NCI-H748 (cell line): Measurements from ENCODE around the gene MMS22L.

ENCODE experiments used
- DNase-seq: peaks from one replicate; lab custom pipeline; 2025; ENCODE audit not compliant: unreplicated experiment; lab: John Stamatoyannopoulos, UW

The MMS22L gene

DNA sequence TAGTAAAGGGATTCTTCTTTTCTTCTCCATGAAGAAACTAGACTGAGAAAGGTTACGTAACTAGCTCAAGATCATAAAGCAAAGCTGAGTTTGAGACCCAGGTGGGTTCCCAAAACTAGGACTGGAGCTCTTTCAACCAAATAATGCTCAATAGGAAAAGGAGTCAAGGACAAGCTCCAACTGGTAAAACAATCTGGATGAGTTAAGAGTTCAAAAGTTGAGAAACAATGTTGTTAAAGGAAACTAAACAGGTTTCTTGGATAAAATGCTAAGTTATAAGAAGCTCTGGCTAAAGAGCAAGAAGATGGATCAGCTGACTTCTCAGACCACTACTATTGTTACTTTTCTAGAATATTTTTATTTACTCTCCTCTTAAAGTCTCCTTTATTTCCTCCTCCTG lies 137.3 kb downstream of the MMS22L start:
- DNase-seq, result no peak

DNA sequence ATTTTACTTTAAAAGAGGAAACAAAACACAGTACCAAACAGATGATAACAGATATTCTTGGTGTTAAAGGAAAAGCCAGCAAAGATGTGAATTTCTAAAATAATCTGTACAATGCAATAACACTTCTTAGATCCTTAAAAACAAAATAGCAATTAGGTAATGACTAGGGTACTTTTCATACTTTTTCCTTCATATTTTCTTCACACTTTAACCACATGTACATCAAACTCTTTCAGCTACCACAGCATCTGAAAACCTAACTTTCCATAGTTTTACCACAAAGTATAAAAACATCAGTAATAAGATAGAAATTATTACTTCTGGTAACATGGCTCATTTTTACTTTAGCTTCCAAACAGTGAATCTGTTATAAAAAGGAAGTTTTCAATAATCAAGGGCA lies 141.3 kb downstream of the MMS22L start:
- DNase-seq, result no peak

DNA sequence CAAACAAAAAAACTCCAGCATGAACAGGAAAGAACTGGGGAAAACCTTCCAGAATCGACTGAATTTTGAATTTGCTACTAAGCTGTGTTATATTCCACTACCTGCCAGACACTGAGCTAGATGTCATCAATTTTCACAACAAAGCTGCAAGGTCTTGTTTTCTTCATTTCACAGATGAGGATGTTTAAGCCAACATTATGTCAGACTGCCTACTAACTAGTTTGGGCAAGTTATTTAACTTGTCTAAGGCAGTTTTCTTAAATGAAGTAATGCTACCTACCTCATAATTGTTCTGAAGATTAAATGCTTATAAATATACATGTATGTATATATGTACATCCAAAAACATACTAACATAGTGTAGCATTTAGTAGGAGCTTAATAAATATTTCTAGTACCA lies 144.4 kb downstream of the MMS22L start:
- DNase-seq, result no peak

DNA sequence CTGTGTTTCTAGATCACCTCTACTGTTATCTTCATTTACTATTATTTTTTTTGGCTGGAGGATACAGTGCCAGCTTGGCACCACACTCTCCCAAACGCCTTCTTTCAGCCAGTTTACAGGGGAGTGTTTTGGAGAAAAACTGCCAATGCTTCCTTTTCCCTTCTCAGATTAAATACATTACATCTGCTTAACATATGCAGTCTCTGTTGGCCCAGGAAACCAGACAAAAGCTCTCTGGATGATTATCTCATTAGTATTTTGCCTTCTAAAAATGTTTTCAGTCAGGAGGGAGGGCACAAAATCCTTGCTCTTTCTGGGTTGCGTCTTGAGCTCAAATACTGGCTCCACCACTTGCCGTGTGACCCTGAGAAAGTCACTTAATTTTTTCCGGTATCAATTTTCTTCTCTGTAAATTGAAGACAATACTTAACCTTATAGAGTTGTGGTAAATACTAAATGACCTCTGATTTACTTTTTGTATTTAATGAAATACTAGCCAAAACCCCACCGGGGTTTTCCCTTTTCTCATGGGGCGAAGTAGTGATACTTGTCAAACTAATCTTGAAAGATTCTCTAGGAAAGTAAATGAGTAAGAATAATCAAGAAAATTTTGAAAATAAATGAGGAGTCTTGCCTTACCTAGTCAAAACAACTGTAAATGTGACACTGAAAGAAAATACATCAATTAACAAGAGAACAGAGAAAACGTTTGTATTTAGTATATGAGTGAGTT lies 146.2 kb downstream of the MMS22L start:
- no peak for DNase-seq

DNA sequence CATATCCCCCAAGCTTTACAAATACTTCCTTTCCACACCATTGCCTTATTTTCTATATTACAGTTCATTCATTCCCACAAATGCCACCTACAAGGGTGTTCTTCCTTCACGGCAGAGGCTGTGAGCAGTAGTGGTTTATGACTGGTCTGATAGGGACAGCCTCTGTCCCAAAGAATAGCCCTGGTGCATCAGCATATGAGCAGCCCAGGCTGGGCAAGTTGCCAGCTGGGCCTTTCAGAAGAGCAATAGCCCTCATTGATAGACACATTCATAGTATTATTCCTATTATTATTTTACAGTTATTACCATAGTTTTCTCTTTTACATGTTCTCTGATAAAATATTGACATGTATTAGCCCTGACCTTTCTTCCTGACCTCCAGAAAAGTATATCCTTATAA lies 149.9 kb downstream of the MMS22L start:
- DNase-seq, result peak; percentile 58

DNA sequence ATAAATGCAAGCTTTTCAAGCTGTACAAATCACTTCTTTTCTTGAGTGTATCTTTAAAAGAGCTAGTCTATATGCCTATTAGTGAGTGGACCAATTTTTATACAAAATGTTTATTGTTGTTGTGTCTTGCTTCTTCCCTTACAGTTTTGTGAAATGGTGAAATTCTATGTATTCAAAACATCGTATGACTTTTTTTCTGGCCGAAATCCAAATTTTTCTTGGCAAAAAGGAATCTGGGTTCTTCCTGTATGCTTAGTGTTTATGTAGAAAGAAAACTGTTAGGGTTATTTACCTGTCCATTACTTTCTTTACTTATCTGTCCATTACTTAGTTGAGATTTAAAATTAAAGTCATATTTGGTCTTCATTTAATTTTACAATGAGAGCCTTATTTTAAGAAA lies 153.9 kb downstream of the MMS22L start:
- DNase-seq, result no peak

DNA sequence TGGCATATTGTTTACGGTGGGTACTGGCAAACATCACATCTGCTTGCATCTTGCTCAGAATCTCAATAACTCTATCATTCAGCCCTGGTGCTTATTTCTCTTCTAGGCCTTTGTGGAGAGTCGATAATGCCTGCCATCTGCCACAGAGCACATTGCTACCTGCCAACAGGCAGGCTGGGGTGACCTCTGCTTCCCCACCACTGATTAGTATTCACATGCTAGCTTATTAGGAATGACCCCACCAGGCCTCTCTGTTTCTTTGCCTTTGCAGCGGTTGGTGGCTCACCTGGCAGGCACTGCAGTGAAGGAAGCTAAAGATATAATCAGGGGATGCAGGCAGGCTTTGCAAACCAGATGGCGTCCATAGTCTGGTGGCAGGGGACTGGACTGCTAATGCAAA lies 154.5 kb downstream of the MMS22L start:
- no peak for DNase-seq

DNA sequence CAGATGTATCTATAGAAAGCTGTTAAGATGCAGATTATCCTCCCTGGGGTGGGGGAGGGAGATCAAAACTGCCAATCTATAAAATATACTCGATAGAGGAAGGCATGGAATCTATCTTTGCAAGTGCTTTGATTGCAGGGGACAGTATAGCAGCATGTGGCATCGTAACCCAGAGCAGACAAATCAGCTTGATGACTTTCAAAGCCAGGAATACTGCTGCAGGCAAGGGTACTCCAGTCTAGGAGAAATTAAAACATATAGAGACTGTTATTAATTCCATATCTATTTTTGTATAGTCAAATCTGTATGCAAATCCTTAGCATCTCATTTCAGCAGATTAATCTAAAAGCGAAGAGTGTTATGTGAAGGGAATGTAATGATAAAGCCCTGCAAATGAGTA lies 159.4 kb downstream of the MMS22L start:
- no peak for DNase-seq

DNA sequence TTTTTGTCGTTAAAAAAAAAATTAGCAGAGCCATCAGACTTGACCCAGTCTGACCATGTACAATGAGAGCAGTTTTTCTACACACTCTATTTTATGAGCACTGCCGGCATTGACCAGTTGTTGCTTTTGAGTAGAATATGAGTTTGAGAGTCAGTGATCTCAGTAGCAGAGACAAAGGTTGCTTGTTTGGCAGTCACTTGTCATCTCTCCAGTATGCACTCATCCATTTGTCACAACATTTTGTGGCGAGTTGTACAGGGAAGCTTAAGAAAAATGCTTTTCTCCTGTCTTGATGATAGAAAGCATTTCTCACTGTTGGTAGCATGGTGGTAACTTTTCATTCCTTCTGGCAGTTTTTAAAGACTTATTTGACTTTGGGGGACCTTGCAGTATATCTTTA lies 159.9 kb downstream of the MMS22L start:
- no peak for DNase-seq

DNA sequence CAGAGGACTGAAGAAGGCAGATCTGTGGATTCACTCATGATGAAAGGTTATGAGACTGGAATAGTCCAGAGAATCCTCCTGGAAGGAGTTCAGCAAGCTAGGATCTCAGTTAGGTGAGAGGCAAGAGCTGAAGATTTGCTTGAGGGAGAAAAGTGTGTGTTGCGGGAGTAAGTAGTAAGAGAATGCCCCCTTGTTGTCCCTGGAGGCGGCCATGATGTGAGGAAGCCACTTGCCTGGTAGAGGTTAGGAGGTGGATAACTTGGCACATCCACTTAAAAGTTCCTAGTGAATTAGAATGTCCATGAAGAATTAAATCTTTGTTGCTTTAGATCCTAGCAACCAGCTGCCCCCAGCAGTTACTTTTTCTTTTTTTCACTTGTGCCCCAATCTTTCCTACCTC lies 162.5 kb downstream of the MMS22L start:
- DNase-seq, result no peak

DNA sequence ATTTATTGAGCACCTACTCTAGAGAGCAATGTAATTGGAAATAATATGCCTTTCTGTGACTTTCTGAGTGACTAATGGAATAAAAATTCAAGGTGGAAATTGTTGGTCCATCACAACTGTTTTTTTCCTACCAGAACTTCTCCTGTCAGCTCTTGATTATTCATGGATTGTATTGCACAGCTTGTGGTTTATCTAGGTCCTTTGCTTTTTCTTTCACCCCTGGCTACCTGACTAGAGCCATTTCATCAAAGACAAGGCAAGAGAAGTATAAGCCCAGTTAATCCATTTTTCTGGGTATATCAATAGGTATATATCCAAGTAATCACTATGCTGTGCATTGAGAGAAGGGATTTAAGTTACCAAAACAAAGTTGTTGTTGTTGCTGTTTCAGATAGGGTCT lies 168.4 kb downstream of the MMS22L start:
- no peak for DNase-seq

DNA sequence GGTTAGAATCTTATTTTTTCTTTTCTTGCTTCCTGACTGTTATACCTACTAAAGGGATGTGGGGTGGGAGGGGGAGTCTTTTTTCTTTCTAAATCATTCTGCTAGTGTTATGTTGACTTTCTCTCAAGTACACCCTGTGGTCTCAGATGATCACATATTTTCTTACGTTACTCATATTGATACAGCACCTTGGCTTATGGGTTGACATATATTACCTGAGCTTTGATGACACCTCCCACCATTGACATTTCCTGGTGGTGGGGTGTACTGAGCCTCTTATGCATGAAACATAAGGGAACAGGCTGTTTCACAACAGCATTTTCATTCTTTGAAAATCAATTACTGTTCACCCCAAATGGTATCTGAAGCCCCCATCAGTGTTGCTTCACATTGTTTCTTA lies 169.8 kb downstream of the MMS22L start:
- no peak for DNase-seq

DNA sequence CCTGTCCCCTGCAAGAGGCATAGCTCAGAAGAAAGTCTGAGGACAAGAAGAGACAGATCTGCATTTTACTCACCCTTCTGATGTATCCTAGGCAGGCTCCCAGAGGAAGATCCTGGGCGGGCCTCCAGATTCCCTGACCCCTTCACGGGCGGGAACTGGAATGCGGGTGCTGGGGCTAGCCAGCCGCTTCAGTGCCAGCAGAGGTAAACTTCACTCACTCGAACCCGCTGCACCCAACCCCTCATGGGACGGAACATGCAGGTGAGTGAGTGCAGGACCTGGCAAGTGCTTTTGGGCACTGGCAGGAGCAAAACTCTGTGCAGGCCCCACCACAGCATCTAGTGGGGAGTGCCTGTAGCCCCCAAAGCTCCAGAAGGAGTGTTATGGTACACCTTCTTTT lies 171.8 kb downstream of the MMS22L start:
- no peak for DNase-seq

DNA sequence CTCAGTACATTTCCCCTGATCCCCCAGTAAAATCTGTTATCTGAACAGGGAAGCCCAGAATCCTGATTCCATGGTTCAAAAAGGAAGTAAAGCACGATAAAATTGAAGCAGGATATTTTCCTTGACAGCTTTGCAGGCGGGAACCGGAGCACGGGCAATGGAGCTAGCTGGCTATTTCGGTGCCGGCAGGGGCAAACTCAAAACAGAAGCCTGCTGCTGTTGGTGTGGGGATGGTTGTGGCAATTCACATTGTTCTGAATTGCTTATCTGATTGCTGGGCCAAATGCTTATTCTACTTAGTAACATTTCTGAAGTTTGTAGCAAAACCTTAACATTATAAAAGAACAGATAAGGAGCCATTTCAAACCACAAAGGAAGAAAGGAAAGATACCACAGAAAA lies 172.4 kb downstream of the MMS22L start:
- DNase-seq, result no peak

DNA sequence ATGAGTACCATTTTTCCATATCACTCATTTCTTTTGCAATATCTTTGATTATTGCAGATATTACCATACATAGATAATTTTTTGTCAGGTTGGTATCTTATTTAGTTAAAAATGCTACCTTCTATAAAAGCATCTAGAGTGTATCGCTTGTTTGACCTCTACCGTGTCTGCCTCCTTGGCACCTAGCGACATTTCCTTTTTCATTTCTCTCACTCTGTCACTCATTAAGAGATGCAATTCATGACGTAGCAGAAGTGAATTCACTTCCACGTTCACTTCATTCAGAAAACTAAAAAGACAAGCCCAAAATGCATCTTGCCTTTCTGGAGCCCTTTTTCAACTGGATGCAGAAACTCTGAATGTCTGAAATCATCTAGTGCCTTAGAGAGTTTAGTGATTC lies 172.9 kb downstream of the MMS22L start:
- no peak for DNase-seq

DNA sequence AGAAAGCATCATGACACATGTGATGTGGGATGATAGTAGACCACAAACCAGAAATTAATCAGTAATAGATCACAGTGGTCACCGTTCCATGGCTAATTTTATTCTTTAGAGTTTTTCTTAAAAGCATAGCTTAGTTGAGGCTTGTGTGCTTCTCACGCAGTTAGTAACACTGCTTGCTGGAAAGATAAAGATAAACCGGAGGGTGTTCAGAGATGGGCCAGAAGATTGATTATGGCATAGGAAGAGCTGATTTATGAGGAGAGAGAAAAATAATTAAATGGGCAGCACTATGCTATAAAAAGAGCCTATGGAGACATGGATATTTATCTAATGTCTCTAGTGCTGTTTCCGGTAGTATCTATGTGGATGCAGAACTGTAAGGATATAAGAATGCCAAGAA lies 173.6 kb downstream of the MMS22L start:
- DNase-seq, result no peak

DNA sequence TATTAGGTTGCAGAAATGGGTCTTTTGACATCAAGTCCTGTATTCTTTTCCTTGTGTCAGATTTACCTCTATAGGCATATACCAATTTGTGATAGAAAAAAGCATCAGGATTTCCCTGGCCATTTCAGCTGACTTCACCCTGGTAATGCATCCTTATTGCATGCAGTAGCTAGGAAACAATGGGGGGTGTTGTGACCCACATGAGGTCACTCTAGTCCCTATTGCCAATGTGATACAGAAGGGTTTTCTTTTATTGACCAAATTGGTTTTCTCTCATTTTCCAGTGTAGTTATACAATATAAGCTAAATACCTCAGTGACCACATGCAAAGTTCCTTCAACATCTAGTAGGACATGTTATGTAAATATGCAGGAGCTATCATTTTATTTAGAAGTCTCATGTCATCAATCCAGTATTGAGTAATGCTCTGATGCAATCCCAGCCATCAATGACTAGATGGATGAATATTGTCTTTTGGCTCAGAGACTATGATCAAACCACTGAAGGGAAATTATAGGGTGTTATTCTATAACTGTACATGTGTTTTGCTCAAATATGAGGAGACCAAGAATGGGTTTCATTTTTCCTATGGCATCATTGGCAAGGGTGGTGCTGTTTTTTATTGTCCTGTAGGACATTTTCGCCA lies 180.7 kb downstream of the MMS22L start:
- DNase-seq, result no peak

DNA sequence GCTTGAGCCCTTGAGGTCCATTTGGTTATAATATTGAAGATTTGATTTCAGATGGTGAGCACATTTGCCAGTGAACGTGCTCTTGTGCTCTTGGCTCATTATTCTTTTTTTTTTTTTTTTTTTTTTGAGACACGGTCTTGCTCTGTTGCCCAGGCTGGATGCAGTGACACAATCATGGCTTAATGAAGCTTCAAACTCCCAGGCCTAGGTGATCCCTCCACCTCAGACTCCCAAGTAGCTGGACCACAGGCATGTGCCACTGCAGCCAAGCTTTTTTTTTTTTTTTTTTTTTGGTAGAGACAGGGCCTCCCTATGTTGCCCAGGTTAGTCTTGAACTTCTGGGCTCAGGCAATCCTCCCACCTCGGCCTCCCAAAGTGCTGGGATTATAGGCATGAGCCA lies 182.3 kb downstream of the MMS22L start:
- no peak for DNase-seq

DNA sequence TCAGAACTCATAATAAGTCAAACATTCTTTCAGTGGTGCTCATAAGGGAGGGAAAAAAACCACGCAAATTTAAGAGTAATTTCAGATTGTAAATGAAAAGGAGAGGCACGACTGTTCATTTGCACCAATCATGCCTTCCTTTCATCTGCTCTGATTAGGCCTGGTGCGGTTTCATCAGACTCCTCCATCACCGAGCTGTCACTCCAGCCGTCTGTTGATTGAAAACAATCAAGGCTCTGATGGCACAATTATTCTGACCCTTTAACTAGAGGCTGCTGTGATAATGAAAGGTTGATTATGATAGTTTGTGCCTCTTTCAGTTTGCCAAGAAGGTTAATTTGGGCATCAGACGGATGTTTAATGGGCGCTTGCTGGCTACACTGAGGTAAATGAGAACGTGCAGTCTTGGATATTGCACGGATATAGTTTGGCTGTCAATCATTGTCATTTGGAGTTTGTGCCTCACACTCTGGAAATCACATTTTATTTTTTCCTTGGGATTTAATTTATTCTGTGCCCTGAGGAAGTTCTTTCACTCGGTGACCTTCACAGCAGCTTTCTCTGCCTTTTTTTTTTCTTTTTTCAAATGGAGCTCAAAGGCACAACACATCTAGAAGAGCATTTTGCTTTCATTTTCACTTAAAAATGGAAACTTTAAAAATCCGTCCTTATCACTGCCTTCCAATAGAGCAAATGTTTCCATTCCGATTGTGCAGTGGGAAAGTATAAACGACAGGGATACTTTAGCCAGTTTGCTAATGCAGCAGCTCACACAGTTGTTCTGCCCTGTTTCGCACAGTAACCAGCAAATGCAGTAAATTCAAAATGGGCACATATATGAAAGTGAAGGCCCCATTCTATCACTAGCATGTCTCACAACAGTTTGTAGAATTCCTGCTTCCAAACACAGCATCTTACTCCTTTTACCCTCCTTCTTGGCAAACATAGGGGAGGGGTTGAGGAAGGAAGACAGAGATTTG lies 185.7 kb downstream of the MMS22L start:
- DNase-seq, result peak; percentile 82

DNA sequence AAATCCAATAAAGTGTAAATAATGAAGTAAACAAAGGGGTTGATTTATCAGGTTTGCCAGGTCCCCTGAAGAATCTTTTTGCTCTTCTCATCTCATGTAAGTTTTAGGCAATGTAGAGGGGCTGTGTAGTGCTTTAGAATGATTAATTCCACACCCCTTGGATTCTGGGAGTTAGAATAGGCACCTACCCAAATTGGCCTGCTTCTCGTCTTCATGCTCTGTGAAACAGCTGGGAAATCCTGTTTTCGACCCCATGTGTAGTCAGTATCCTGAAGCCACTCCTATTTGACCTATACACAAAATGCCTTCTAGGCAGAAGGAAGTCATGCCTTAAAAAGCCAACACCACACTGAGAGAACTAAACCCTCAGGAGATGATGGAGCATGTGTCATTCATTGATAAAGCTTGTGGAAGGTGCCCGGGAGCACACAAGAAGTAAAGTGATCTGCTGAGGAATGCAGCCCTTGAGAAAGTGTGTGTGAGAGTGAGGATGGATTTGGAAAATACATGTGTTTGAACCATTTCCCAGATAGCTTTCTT lies 187.6 kb downstream of the MMS22L start:
- no peak for DNase-seq

DNA sequence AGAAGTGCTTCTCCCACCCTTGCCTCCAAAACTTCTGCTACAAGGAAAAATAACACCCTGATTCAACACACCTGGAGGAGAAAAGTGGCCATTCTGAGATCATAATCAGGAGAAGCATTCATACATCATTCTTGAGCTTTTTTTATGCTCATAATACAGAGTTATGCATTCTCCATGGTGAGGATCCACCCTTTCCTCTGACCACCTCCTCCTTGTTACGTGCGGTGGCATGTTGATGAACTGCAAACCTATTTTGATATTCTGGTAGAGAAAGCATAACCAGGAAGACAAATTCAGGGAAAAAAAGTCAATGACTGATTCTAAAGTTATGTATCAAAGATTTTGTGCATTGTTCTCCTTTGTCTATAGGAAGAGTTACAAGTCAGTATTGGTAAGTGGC lies 188.6 kb downstream of the MMS22L start:
- no peak for DNase-seq
